DMS 273 treated with DMSO at 0.1 percent for 48 hours (cell line): ENCODE results near the gene PLEKHG4B.
"Not testable (repeated sequence)": the region's sequence is repeated elsewhere in the genome, so short reads cannot be mapped to it uniquely, and the experiment has no call there.

Source experiments
- DNase-seq: peaks from one replicate; lab custom pipeline; 2025; lab: John Stamatoyannopoulos, UW

Gene PLEKHG4B

GRCh38 chr5:158807-159447 is 67.0 kb downstream of the PLEKHG4B start:
- no peak for DNase-seq

- DNase-seq = no peak
These were observed 67.6 kb downstream of the PLEKHG4B start for GRCh38 chr5:159448-160172.

- no peak for DNase-seq
These were observed 68.2 kb downstream of the PLEKHG4B start for GRCh38 chr5:160173-160510.

- no peak for DNase-seq
These were observed 69.2 kb downstream of the PLEKHG4B start for GRCh38 chr5:160921-161802.

GRCh38 chr5:161803-162110 is 69.8 kb downstream of the PLEKHG4B start:
- no peak for DNase-seq

GRCh38 chr5:162190-162564 is 70.2 kb downstream of the PLEKHG4B start:
- DNase-seq = no peak

GRCh38 chr5:162565-163337 is 70.8 kb downstream of the PLEKHG4B start:
- DNase-seq = no peak

GRCh38 chr5:163338-163620 is 71.3 kb downstream of the PLEKHG4B start:
- DNase-seq = no peak

GRCh38 chr5:163841-164240 is 71.9 kb downstream of the PLEKHG4B start:
- DNase-seq = no peak

- no peak for DNase-seq
These were observed 72.3 kb downstream of the PLEKHG4B start for GRCh38 chr5:164244-164643.

- DNase-seq = not testable (repeated sequence)
These were observed 72.8 kb downstream of the PLEKHG4B start for GRCh38 chr5:164783-165182.

GRCh38 chr5:166441-167372 is 74.7 kb downstream of the PLEKHG4B start:
- no peak for DNase-seq

- DNase-seq = no peak
These were observed 75.5 kb downstream of the PLEKHG4B start for GRCh38 chr5:167511-167910.

- DNase-seq = no peak
These were observed 76.2 kb downstream of the PLEKHG4B start for GRCh38 chr5:167982-168660.

GRCh38 chr5:169071-169727 is 77.2 kb downstream of the PLEKHG4B start:
- no peak for DNase-seq

- DNase-seq = no peak
These were observed 77.7 kb downstream of the PLEKHG4B start for GRCh38 chr5:169728-170094.

- no peak for DNase-seq
These were observed 79.2 kb downstream of the PLEKHG4B start for GRCh38 chr5:170971-171800.

- DNase-seq = no peak
These were observed 79.9 kb downstream of the PLEKHG4B start for GRCh38 chr5:171801-172331.

GRCh38 chr5:172421-172820 is 80.5 kb downstream of the PLEKHG4B start:
- no peak for DNase-seq
